Measurements from ENCODE around the gene XG. TPM values are rescaled to one million over a fixed set of nuclear protein-coding genes. Genes with fewer than 3 reads are reported as not detected.

XG gene
- total RNA-seq, 2 donors from 2014 or later, result 0.26 TPM; not detected in 1

DNA sequence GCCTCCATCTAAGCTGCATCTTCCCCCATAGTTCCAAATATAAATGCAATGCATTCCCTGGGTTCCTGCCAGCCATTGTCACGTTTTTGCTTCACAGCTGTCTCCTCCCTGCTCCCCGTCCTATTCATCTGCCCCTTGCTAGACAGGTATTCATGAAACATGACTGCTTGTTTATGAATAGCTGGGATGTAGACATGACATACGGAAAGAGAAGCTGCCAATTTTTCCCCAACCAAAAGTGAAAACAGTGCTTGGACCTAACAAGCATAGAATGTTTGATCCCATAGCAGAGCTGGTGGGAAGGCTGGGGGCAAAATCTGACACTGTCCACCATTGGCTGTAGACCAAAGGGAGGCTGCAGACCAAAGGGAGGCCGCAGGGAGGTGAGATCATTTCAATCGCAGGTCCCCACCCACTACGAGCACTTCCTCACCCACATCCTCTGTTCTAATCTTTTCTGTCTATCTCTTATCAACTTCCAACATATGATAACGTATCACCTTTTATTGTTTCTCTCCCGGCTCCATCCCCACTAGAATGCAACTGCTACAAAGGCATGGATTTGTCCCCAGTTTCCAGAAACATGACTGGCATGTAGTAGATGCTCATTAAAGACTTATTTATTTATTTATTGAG lies 68.4 kb downstream of the XG start:
- intact Hi-C loops (cut with DNase I), result loop anchor here (5.0 kb wide), 1 partner anchor 1173 kb away; no protein-coding TSS in a partner anchor
- no peak for DNase-seq
- Histone ChIP-seq H3K36me3 (replicated peaks in 1 of 2; ENCODE audit: insufficient read depth in 1 of 2, low read depth in 2 of 2) (no peaks in the 10 kb centered on the region), H3K27me3 (no peaks in the 10 kb centered on the region), H3K27ac (no peak overlapping the region), H3K9me3 (no peaks in the 10 kb centered on the region), H3K4me1 (no peaks in the 10 kb centered on the region), H3K4me3 (no peak overlapping the region)
- WGBS, 2 donors, result 46 to 58% methylated on average over 6 to 7 of the region's 8 CpGs
- TF ChIP-seq, protein P1, sequence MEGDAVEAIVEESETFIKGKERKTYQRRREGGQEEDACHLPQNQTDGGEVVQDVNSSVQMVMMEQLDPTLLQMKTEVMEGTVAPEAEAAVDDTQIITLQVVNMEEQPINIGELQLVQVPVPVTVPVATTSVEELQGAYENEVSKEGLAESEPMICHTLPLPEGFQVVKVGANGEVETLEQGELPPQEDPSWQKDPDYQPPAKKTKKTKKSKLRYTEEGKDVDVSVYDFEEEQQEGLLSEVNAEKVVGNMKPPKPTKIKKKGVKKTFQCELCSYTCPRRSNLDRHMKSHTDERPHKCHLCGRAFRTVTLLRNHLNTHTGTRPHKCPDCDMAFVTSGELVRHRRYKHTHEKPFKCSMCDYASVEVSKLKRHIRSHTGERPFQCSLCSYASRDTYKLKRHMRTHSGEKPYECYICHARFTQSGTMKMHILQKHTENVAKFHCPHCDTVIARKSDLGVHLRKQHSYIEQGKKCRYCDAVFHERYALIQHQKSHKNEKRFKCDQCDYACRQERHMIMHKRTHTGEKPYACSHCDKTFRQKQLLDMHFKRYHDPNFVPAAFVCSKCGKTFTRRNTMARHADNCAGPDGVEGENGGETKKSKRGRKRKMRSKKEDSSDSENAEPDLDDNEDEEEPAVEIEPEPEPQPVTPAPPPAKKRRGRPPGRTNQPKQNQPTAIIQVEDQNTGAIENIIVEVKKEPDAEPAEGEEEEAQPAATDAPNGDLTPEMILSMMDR (IDR thresholded peaks at IDR 0.05), result no peak
- ATAC-seq, result no peak

GRCh38 chrX:2823795-2824386 lies 72.1 kb downstream of the XG start:
- no peak for TF ChIP-seq POLR2A (IDR thresholded peaks at IDR 0.05)
- TF ChIP-seq, protein P1 (IDR thresholded peaks at IDR 0.05), result no peak
- no peaks in the 10 kb centered on the region for H3K36me3 ChIP-seq (replicated peaks in 1 of 2; ENCODE audit: insufficient read depth in 1 of 2, low read depth in 2 of 2)
- H3K4me1 ChIP-seq, result no peaks in the 10 kb centered on the region
- H3K9me3 ChIP-seq, result no peaks in the 10 kb centered on the region
- intact Hi-C loops (cut with DNase I), result loop anchor here (5.0 kb wide), 1 partner anchor 1177 kb away; no protein-coding TSS in a partner anchor
- no peak overlapping the region for H3K27ac ChIP-seq
- 48 to 62% methylated on average over 9 to 12 of the region's 13 CpGs for WGBS, 2 donors
- H3K27me3 ChIP-seq, result no peaks in the 10 kb centered on the region
- H3K4me3 ChIP-seq, result no peak overlapping the region
- DNase-seq, result peak in 1 of 4 donors; percentile 14
- ATAC-seq, result no peak

DNA sequence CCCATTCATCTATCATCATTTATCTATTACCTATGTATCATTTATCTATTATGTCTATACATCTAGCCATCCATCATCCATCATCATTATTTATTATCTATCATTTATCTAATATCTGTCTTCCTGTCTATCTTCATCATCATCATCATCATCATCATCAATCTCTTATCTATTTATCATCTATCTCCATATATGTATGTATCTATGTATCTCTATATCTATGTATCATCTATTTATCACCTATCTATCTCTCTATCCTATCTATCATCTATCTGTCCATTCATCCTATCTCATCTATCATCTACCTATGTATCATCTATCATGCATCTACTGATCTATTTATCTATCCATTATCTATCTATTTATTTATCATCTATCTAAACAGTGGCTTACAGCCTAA lies 73.0 kb downstream of the XG start:
- DNase-seq (no peak), ATAC-seq (no peak)
- intact Hi-C loops (cut with DNase I), result loop anchor here (5.0 kb wide), 1 partner anchor 1178 kb away; no protein-coding TSS in a partner anchor
- no peak overlapping the region for H3K4me3 ChIP-seq
- H3K4me1 ChIP-seq, result peaks cover 5% of the 10 kb centered on the region
- H3K27ac ChIP-seq, result no peak overlapping the region
- no peaks in the 10 kb centered on the region for H3K27me3 ChIP-seq
- no peaks in the 10 kb centered on the region for H3K9me3 ChIP-seq
- TF ChIP-seq POLR2A (IDR thresholded peaks at IDR 0.05), result no peak
- TF ChIP-seq, protein P1 (IDR thresholded peaks at IDR 0.05), result no peak
- no peaks in the 10 kb centered on the region for H3K36me3 ChIP-seq (replicated peaks in 1 of 2; ENCODE audit: insufficient read depth in 1 of 2, low read depth in 2 of 2)

DNA sequence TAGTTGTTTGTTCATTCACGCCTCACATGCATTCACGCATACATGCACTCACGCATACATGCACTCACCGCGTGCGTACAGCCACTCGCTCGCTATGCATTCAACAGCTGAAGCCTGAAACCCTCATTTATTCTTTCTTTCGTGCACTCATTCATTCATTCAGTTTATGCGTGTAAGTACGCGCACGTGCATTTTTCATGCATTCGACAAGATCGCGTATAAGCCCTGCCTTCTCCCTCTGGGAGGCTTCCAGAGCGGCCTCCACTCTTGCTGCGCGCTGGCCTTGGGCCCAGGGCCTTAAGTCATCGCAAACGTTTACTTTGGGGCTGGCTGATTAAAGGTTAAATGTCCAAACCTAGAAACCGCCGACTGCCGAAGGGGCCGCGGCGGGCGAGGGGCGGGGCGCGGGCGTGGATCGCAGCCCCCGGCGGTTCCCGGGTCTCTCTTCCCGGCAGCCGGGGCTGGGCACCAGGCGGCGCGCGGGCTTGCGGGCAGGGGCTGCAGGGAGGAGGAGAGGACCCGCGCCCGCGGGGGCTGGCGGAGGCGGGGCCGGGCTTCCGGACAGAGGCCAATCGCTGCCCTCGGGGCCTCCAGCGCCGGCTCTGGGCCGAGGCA lies 76.6 kb downstream of the XG start, which contains the start of gene GYG2:
Gene GYG2, plus strand, starts transcription at position 587 of the 615 bp plus-strand sequence. CDS start 1,259 bp downstream, outside the sequence.
- intact Hi-C loops (cut with DNase I), result no loop called here
- Histone ChIP-seq H3K9me3 (no peaks in the 10 kb centered on the region), H3K4me3 (peak within 1 kb of the TSS; percentile 22 to 25), H3K27ac (no peak within 1 kb of the TSS), H3K36me3 (replicated peaks in 1 of 2; ENCODE audit: insufficient read depth in 1 of 2, low read depth in 2 of 2) (no peaks in the 10 kb centered on the region), H3K4me1 (peaks cover 10% of the 10 kb centered on the region), H3K27me3 (no peaks in the 10 kb centered on the region)
- ATAC-seq, result peak; percentile 48
- WGBS, 2 donors, result 39 to 55% methylated on average over 18 to 19 of the region's 56 CpGs
- peak in 3 of 4 donors; percentile 10 to 54 (median 24) for DNase-seq
- TF ChIP-seq, protein P1 (IDR thresholded peaks at IDR 0.05), result no peak
- TF ChIP-seq POLR2A (IDR thresholded peaks at IDR 0.05), result no peak

All from body of pancreas (tissue), 4 donors.